Hepatocyte (in vitro differentiated cells): ENCODE measurements around the gene TCF12. TPM values are rescaled to one million over a fixed set of nuclear protein-coding genes. Genes with fewer than 3 reads are reported as not detected.

Source experiments
- DNase-seq: peaks from one replicate; pipeline ENCODE4 v3.0.0-alpha.2; 2016; ENCODE audit warnings: low spot score
- H2AFZ ChIP-seq: fragments of 200-600 bp; sonication (generic); 2 replicates; pipeline ENCODE4 v1.6.0; 2016; ENCODE audit warnings: antibody characterized with exemption, mild to moderate bottlenecking
- H3K27ac ChIP-seq: fragments of 200-600 bp; sonication (generic); 2 replicates; pipeline ENCODE4 v1.5.1; 2016; ENCODE audit warnings: mild to moderate bottlenecking
- H3K27me3 ChIP-seq: fragments of 200-600 bp; sonication (generic); 2 replicates; pipeline ENCODE4 v1.6.1; 2016
- H3K36me3 ChIP-seq: fragments of 200-600 bp; sonication (generic); replicated peaks from 2 replicates; pipeline ENCODE4 v1.5.1; 2016; ENCODE audit warnings: low read depth; ENCODE audit not compliant: insufficient read depth
- H3K4me1 ChIP-seq: fragments of 200-600 bp; sonication (generic); 2 replicates; pipeline ENCODE4 v1.5.1; 2016; ENCODE audit warnings: mild to moderate bottlenecking, moderate library complexity; ENCODE audit not compliant: insufficient read depth
- H3K4me2 ChIP-seq: fragments of 200-600 bp; sonication (generic); 2 replicates; pipeline ENCODE4 v1.6.0; 2016
- H3K4me3 ChIP-seq: fragments of 200-600 bp; sonication (generic); 2 replicates; pipeline ENCODE4 v1.5.1; 2016; ENCODE audit warnings: mild to moderate bottlenecking
- H3K79me2 ChIP-seq: fragments of 200-600 bp; sonication (generic); 2 replicates; pipeline ENCODE4 v1.6.0; 2017; ENCODE audit warnings: mild to moderate bottlenecking
- H3K9me2 ChIP-seq: fragments of 200-600 bp; sonication (generic); replicated peaks from 2 replicates; pipeline ENCODE4 v1.6.0; 2017; ENCODE audit warnings: mild to moderate bottlenecking; ENCODE audit not compliant: insufficient read depth
- H3K9me3 ChIP-seq: fragments of 200-600 bp; sonication (generic); 2 replicates; pipeline ENCODE4 v1.5.1; 2016; ENCODE audit warnings: low read depth, mild to moderate bottlenecking
- H4K20me1 ChIP-seq: fragments of 200-600 bp; sonication (generic); 2 replicates; pipeline ENCODE4 v1.6.0; 2016; ENCODE audit warnings: mild to moderate bottlenecking; ENCODE audit not compliant: insufficient read depth, poor library complexity, severe bottlenecking
- CTCF ChIP-seq: fragments of 200-600 bp; sonication (generic); IDR thresholded peaks from 2 replicates; pipeline ENCODE4 v1.5.1; 2016; ENCODE audit warnings: antibody characterized with exemption, mild to moderate bottlenecking; ENCODE audit not compliant: poor library complexity
- EZH2 ChIP-seq: fragments of 200-600 bp; sonication (generic); IDR thresholded peaks from 2 replicates; pipeline ENCODE4 v1.6.1; 2016; ENCODE audit warnings: antibody characterized with exemption, mild to moderate bottlenecking, borderline replicate concordance
- EZH2phosphoT487 ChIP-seq: fragments of 200-600 bp; sonication (generic); IDR thresholded peaks from one replicate; pipeline ENCODE4 v1.6.1; 2018; ENCODE audit warnings: antibody characterized with exemption, mild to moderate bottlenecking, low read depth, moderate library complexity; ENCODE audit not compliant: unreplicated experiment, severe bottlenecking
- WGBS: methylation state at CpG from one replicate; pipeline ENCODE4 v1.1.6; 2016; ENCODE audit warnings: low lambda C conversion rate; ENCODE audit errors: missing lambda C conversion rate; 5-methylcytosine and 5-hydroxymethylcytosine counted together
- polyA plus RNA-seq: library from polyadenylated mRNA; unstranded; fragments of >200 nt; fragmentation: Nextera tagmentation; extraction: Ambion mirVana; gene quantifications from 2 replicates; pipeline ENCODE4 v1.2.1, GENCODE V29; 2016
- total RNA-seq: library from RNA; depleted of rRNA; stranded (reverse); fragments of >200 nt; gene quantifications from 2 replicates; pipeline ENCODE4 v1.2.3, GENCODE V29; 2014

Gene TCF12
- total and polyA plus RNA-seq, 2 experiments from 2014 or later, result 42.0 to 93.2 TPM

GRCh38 chr15:57251308-57251707 lies 332.9 kb downstream of the TCF12 start:
- no peaks in the 10 kb centered on the region for H3K27me3 ChIP-seq
- H3K79me2 ChIP-seq, result no peaks in the 10 kb centered on the region
- peaks cover 5% of the 10 kb centered on the region for H3K36me3 ChIP-seq
- H3K4me2 ChIP-seq, result no peak overlapping the region
- no peak for DNase-seq
- H2AFZ ChIP-seq, result no peak overlapping the region
- H4K20me1 ChIP-seq, result no peaks in the 10 kb centered on the region
- no peaks in the 10 kb centered on the region for H3K4me1 ChIP-seq
- H3K4me3 ChIP-seq, result no peak overlapping the region
- no peaks in the 10 kb centered on the region for H3K9me3 ChIP-seq
- TF ChIP-seq EZH2 (no peak), CTCF (no peak)
- H3K9me2 ChIP-seq, result no peaks in the 10 kb centered on the region
- no peak overlapping the region for H3K27ac ChIP-seq

DNA sequence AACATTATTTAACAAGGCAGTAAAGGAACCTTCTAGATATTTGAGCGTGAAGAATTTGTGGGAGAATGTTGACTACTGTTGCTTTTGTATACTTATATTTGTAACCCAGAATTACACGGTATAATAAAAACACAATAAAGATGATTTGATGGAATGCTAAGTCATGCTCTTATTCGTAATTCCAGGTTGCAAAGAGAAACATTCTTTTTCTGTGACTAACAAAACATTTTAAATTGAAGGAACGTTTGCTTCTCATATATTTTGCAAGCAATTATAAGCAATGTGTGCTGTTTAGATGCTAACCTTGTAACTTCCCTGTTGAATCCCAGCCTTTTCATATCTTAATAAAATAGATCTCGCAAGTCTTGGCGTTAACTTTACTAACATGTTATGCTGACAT lies 333.5 kb downstream of the TCF12 start:
- Histone ChIP-seq H3K79me2 (no peaks in the 10 kb centered on the region), H3K27ac (no peak overlapping the region), H2AFZ (no peak overlapping the region), H3K4me2 (no peak overlapping the region), H3K4me1 (no peaks in the 10 kb centered on the region), H3K27me3 (no peaks in the 10 kb centered on the region), H4K20me1 (no peaks in the 10 kb centered on the region), H3K9me3 (no peaks in the 10 kb centered on the region), H3K36me3 (peaks cover 5% of the 10 kb centered on the region), H3K4me3 (no peak overlapping the region), H3K9me2 (no peaks in the 10 kb centered on the region)
- no peak for DNase-seq
- WGBS, result 78% methylated on average over 6 of the region's 6 CpGs
- TF ChIP-seq EZH2phosphoT487 (no peak), CTCF (no peak), EZH2 (no peak)

GRCh38 chr15:57253082-57253481 lies 334.6 kb downstream of the TCF12 start:
- WGBS, result 79% methylated on average over 5 of the region's 5 CpGs
- Histone ChIP-seq H3K4me1 (no peaks in the 10 kb centered on the region), H3K27me3 (no peaks in the 10 kb centered on the region), H3K9me2 (no peaks in the 10 kb centered on the region), H4K20me1 (no peaks in the 10 kb centered on the region), H3K9me3 (no peaks in the 10 kb centered on the region), H3K4me3 (no peak overlapping the region), H3K36me3 (peaks cover 5% of the 10 kb centered on the region), H2AFZ (no peak overlapping the region), H3K27ac (no peak overlapping the region), H3K79me2 (peaks cover 3% of the 10 kb centered on the region), H3K4me2 (no peak overlapping the region)
- TF ChIP-seq CTCF (no peak), EZH2 (no peak), EZH2phosphoT487 (no peak)
- DNase-seq, result no peak

GRCh38 chr15:57253500-57253899 lies 335.1 kb downstream of the TCF12 start:
- Histone ChIP-seq H3K79me2 (peaks cover 3% of the 10 kb centered on the region), H3K4me1 (no peaks in the 10 kb centered on the region), H3K27me3 (no peaks in the 10 kb centered on the region), H2AFZ (no peak overlapping the region), H4K20me1 (no peaks in the 10 kb centered on the region), H3K36me3 (peaks cover 5% of the 10 kb centered on the region), H3K9me3 (no peaks in the 10 kb centered on the region), H3K27ac (no peak overlapping the region), H3K4me2 (no peak overlapping the region), H3K9me2 (no peaks in the 10 kb centered on the region), H3K4me3 (no peak overlapping the region)
- 98% methylated on average over 2 of the region's 2 CpGs for WGBS
- TF ChIP-seq EZH2phosphoT487, result no peak
- no peak for TF ChIP-seq EZH2
- TF ChIP-seq CTCF, result no peak
- no peak for DNase-seq
